Measurements from ENCODE around the gene PCDH9. TPM values are rescaled to one million over a fixed set of nuclear protein-coding genes. Genes with fewer than 3 reads are reported as not detected.
A peak's percentile ranks its signal among the peaks of the same experiment; 100 is the strongest.

PCDH9 gene
- total and polyA plus RNA-seq, 2 of the 13 experiments (the other 11 are each of a cell fraction or from before 2014, with no cell fraction given), result 0.09 TPM; not detected in 1

DNA sequence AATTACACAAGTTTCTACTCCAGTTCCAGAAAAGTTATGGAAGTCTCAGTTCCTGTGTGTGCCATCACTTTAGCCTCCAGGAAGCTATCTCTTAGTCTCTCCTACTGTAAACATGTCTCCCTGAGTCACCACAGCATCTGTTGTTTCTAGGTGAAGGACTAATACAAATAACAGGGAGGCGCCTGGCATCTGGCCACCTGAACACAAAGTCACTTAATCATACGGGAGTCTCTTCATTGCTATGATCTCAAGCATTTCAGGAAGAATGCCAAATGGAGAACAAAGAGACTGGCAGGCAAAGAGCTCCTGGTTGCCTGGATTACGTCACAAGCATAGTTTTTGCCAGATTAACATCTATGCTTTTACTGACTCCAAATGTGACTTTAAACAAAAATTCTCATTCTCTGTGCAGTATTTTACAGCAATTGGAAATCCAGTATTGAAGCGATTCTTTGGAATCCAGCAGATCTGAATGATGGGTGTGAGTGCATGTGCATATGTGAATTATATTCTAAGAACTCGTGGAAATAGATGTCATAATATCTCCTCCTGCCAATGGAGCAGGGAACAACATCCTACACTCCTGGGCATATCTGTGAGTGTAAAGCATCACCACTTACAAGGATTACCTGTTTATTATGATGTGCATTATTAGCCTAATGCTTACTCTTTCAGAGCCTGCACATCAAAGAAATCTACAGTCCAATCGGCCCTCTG, 572.8 kb downstream of the PCDH9 start:
- Histone ChIP-seq H3K4me2 (ENCODE audit: low read depth, low read length) (no peak overlapping the region), H3K36me3 (replicated peaks in 1 of 2; ENCODE audit: control insufficient read depth in 1 of 2, insufficient read depth in 2 of 2, low read length in 2 of 2) (no peaks in the 10 kb centered on the region), H3K27me3 (ENCODE audit: control insufficient read depth in 1 of 2, insufficient read depth in 2 of 2, low read length in 2 of 2) (no peaks in the 10 kb centered on the region), H2AFZ (ENCODE audit: low read length) (no peak overlapping the region), H3K27ac (ENCODE audit: extremely low read length, insufficient read depth, low read length) (no peak overlapping the region), H3K4me3 (replicated peaks in 1 of 3; ENCODE audit: insufficient read depth in 1 of 3, low read depth in 2 of 3, low read length in 3 of 3) (no peak overlapping the region), H3K9me3 (ENCODE audit: low read length) (no peaks in the 10 kb centered on the region), H3K79me2 (ENCODE audit: insufficient read depth, low read length) (no peaks in the 10 kb centered on the region), H3K9ac (ENCODE audit: insufficient read depth, low read depth, low read length) (no peak overlapping the region), H4K20me1 (ENCODE audit: insufficient read depth, low read length) (no peaks in the 10 kb centered on the region), H3K4me1 (ENCODE audit: insufficient read depth, low read length) (no peaks in the 10 kb centered on the region)
- no TSS peak for BruUV-seq (replicated peaks)
- ATAC-seq, result no peak
- in situ Hi-C loops (cut with HindIII; ENCODE audit: extremely low pct_ligation_motif_present, low pct_unique_long_range_greater_than_20kb), result no loop called here
- WGBS (ENCODE audit: low lambda C conversion rate), result 0% methylated on average over 6 of the region's 6 CpGs
- TF ChIP-seq CREB1 (IDR thresholded peaks at IDR 0.05), result peak; percentile 45; the same call in 1 of the 2 replicates
- no peak for TF ChIP-seq CREB1 (CRISPR knock-in tag; IDR thresholded peaks at IDR 0.05)
- TF ChIP-seq ATF7 (IDR thresholded peaks at IDR 0.05), result 0 out of 2 replicates have a peak, but pooled peaks have one; percentile 21
- TF ChIP-seq ATF7 (CRISPR knock-in tag; IDR thresholded peaks at IDR 0.05), result no peak
- TF ChIP-seq MATR3 (CRISPR knock-in tag; IDR thresholded peaks at IDR 0.05), result no peak
- intact Hi-C loops (cut with micrococcal nuclease; ENCODE audit: unreplicated experiment), result no loop called here
- peak; percentile 11 for DNase-seq (ENCODE audit: low spot score)
- ChIA-PET CTCF (ENCODE audit: low intra/inter-chr PET ratio, low total read pairs) (no interaction called here), POLR2A (no interaction called here)
- no peak for FAIRE-seq

DNA sequence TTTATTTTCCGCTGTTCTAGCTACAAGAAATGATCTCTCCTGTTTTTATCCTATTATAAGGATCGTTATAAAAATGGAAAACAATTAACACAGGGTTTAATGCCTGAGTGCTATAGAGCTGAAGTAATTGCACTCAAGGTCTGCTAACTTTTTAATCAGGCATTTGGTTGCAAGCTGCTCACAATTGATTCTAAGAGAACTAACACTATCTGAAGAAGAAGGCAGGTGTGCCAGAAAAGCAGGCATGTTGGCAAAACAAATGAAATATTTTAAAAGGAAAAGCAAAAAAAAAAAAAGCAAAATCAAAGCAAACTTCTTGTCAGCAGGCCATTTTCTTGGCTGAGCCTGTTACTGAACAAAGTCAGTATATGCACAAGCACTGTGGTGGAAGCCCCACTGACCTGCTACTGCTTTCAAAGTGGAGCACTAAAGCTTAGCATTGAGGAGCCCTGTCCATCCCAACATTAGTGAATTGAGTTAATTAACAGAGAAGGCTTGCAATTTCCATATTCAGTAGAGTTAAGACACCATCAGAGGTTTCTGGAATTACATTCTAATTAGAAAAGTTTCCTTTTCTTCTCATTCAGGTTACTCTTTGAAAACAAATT, 574.2 kb downstream of the PCDH9 start:
- H3K27me3 ChIP-seq (ENCODE audit: control insufficient read depth in 1 of 2, insufficient read depth in 2 of 2, low read length in 2 of 2), result no peaks in the 10 kb centered on the region
- no TSS peak for BruUV-seq (replicated peaks)
- H3K4me3 ChIP-seq (replicated peaks in 1 of 3; ENCODE audit: insufficient read depth in 1 of 3, low read depth in 2 of 3, low read length in 3 of 3), result no peak overlapping the region
- ChIA-PET POLR2A (no interaction called here), CTCF (ENCODE audit: low intra/inter-chr PET ratio, low total read pairs) (no interaction called here)
- ATAC-seq (no peak), FAIRE-seq (no peak), DNase-seq (ENCODE audit: low spot score) (no peak)
- no peaks in the 10 kb centered on the region for H3K9me3 ChIP-seq (ENCODE audit: low read length)
- no peak overlapping the region for H3K27ac ChIP-seq (ENCODE audit: extremely low read length, insufficient read depth, low read length)
- no peaks in the 10 kb centered on the region for H3K79me2 ChIP-seq (ENCODE audit: insufficient read depth, low read length)
- no peaks in the 10 kb centered on the region for H4K20me1 ChIP-seq (ENCODE audit: insufficient read depth, low read length)
- intact Hi-C loops (cut with micrococcal nuclease; ENCODE audit: unreplicated experiment), result no loop called here
- no peaks in the 10 kb centered on the region for H3K36me3 ChIP-seq (replicated peaks in 1 of 2; ENCODE audit: control insufficient read depth in 1 of 2, insufficient read depth in 2 of 2, low read length in 2 of 2)
- no peak overlapping the region for H2AFZ ChIP-seq (ENCODE audit: low read length)
- 0% methylated on average over 2 of the region's 2 CpGs for WGBS (ENCODE audit: low lambda C conversion rate)
- H3K4me1 ChIP-seq (ENCODE audit: insufficient read depth, low read length), result no peaks in the 10 kb centered on the region
- H3K9ac ChIP-seq (ENCODE audit: insufficient read depth, low read depth, low read length), result no peak overlapping the region
- in situ Hi-C loops (cut with HindIII; ENCODE audit: extremely low pct_ligation_motif_present, low pct_unique_long_range_greater_than_20kb), result no loop called here
- H3K4me2 ChIP-seq (ENCODE audit: low read depth, low read length), result no peak overlapping the region
- TF ChIP-seq ZFP36L2 (CRISPR knock-in tag; IDR thresholded peaks at IDR 0.05), result no peak
- no peak for TF ChIP-seq RAD21 (CRISPR knock-in tag; IDR thresholded peaks at IDR 0.05)
- no peak for TF ChIP-seq YEATS2 (CRISPR knock-in tag; IDR thresholded peaks at IDR 0.05; ENCODE audit: borderline replicate concordance)
- no peak for TF ChIP-seq ZNF772 (CRISPR knock-in tag; IDR thresholded peaks at IDR 0.05)
- TF ChIP-seq ZNF652 (CRISPR knock-in tag; IDR thresholded peaks at IDR 0.05; ENCODE audit: borderline replicate concordance, low read depth), result no peak
- no peak for TF ChIP-seq DNMT1 (CRISPR knock-in tag; IDR thresholded peaks at IDR 0.05)
- TF ChIP-seq IRF9 (CRISPR knock-in tag; IDR thresholded peaks at IDR 0.05; ENCODE audit: borderline replicate concordance), result no peak
- TF ChIP-seq SSRP1 (CRISPR knock-in tag; IDR thresholded peaks at IDR 0.05), result no peak
- TF ChIP-seq ZBTB10 (CRISPR knock-in tag; IDR thresholded peaks at IDR 0.05; ENCODE audit: borderline replicate concordance), result no peak
